COR-L47 (cell line): Measurements from ENCODE around the gene CSN3.
"Not testable (repeated sequence)": the region's sequence is repeated elsewhere in the genome, so short reads cannot be mapped to it uniquely, and the experiment has no call there.

Experiments used
- DNase-seq: peaks from one replicate; lab custom pipeline; 2025; lab: John Stamatoyannopoulos, UW

The CSN3 gene

GRCh38 chr4:70242297-70242696, at the start of gene CSN3:
TSS of gene CSN3 (plus strand) at chr4:70242597. CDS start at chr4:70244820, 2,223 bp downstream.
- not testable (repeated sequence) for DNase-seq

GRCh38 chr4:70192895-70193294, 49.5 kb upstream of the CSN3 start:
- DNase-seq = no peak

DNA sequence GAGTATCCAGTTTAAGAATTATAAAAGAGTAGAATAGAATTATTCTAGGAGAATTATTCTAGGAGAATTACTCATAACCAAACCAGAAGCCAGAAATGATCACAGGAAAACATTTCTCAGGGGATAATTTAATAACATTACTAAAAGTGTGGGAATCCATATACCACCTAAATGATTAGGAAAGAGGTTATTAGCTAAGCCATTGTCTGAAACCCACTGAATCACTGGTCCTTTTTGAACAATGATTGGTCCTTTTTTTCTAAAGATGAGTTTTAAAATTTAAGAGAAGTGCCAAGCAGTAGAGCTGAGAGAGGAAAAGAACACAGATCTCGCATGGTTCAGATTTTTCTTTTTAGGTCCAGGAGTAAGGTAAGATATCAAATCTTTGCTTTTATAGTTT, 47.0 kb upstream of the CSN3 start, which contains the start of gene ODAM:
Gene ODAM, plus strand, starts transcription at position 301 of the 400 bp plus-strand sequence. CDS start 819 bp downstream, outside the sequence.
- no peak for DNase-seq

DNA sequence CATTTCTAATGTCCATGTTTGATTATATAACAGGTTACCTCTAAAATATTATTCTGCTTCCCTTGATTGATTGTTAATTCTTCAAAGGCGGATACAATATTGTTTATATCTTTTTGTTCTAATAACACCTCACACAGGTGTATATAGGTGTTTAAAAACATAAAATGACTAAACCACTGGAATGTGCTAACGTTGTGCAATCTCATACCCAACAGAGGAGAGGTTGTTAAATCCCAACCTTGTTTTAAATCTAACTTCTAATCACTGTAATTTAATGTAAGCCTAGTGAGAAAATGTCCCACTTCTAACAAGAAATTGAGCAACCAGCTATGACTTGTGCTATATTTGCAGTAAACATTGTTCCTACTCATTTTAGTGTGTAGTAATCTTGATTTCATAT, 45.5 kb upstream of the CSN3 start:
- no peak for DNase-seq

DNA sequence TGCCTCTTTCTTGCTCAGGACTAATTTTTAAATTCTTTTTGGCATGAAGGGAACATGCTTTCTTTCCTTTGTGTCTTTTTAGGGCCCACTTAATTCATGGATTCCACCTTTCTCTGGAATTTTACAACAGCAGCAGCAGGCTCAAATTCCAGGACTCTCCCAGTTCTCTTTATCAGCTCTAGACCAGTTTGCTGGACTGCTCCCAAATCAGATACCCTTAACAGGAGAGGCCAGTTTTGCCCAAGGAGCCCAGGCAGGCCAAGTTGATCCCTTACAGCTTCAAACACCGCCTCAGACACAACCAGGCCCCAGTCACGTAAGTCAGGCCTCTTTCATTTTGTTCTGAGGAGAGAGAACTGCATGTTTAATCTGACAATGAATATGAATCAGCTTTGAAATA, 44.6 kb upstream of the CSN3 start:
- DNase-seq = no peak

DNA sequence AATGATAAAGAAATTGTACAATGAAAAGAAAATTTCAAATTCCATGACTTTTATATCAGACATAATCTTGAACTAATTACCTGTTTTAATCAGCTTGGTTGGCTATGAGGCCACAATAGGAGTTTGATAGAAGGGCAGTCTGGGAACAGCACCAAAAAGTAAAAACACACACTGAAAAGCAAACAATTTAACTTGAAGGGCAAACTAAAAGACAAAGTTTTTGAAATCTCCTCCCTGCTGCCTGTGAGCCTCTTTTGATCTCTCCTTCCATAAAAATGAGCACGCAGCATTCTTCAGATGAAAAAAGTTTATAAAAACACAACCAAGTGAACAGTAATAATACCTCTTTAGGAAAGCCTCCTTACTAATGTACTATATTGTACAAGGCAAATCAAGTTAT, 38.8 kb upstream of the CSN3 start:
- DNase-seq = no peak

GRCh38 chr4:70212752-70213151, 29.6 kb upstream of the CSN3 start:
- not testable (repeated sequence) for DNase-seq

DNA sequence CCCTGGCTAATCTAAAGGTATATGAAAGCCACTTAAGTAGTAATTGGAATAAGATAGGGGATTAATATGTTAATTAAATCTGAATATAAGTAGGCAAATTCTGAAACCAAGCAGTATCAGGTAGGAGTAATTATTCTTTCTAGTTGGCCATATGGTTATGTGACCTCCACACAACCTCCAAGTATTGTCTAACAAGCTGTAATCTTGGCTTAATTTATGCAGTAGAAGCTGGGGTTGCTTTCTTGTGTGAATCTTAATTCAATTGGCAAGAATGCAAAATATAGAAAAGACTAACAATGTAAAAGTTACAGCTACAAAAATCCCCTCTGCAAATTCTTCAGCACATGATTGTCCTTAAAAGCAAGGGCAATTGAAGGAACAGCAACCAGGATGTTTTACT, 26.3 kb upstream of the CSN3 start:
- not testable (repeated sequence) for DNase-seq

DNA sequence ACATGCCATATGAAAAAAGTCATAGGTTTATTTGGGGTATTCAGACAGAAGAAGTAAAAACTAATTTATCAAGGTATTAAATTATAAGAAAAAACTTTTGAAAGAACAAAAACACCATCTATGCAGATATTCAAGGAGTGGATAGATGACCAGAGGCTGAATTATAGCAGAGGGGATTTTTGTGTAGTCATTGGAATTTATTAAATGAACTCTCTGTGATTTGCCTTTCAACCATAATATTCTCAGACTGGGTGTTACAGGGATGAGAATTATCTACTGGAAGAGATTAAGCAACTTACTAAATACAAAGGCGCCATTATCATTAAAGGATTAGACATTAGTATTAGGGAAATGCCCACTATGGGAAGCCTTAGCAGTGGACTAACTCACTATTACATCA, 25.8 kb upstream of the CSN3 start:
- not testable (repeated sequence) for DNase-seq

- DNase-seq = not testable (repeated sequence)
Observed at GRCh38 chr4:70221389-70221788, 21.0 kb upstream of the CSN3 start.

GRCh38 chr4:70221818-70222217, 20.6 kb upstream of the CSN3 start:
- DNase-seq = not testable (repeated sequence)

DNA sequence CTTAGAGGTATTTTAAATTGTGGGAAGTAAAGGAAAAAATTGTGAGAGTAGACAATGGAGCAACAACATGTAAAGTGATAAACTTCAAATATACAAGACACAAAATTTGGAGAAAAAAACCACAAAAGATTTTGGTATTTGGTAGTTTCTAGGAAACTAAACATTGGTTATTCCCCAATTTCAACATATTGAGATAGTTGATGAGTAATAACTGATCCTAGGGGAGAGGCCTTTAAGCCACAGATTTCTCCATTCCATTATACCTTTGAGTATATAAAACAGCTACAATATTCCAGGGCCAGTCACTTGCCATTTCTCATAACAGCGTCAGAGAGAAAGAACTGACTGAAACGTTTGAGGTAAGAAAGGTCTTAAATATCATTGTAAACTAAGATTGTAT, 16.6 kb upstream of the CSN3 start, which contains the start of gene FDCSP:
Gene FDCSP, plus strand, starts transcription at position 301 of the 400 bp plus-strand sequence. CDS start 5,071 bp downstream, outside the sequence.
- DNase-seq = no peak

- no peak for DNase-seq
Observed at GRCh38 chr4:70236125-70236524, 6.3 kb upstream of the CSN3 start.

DNA sequence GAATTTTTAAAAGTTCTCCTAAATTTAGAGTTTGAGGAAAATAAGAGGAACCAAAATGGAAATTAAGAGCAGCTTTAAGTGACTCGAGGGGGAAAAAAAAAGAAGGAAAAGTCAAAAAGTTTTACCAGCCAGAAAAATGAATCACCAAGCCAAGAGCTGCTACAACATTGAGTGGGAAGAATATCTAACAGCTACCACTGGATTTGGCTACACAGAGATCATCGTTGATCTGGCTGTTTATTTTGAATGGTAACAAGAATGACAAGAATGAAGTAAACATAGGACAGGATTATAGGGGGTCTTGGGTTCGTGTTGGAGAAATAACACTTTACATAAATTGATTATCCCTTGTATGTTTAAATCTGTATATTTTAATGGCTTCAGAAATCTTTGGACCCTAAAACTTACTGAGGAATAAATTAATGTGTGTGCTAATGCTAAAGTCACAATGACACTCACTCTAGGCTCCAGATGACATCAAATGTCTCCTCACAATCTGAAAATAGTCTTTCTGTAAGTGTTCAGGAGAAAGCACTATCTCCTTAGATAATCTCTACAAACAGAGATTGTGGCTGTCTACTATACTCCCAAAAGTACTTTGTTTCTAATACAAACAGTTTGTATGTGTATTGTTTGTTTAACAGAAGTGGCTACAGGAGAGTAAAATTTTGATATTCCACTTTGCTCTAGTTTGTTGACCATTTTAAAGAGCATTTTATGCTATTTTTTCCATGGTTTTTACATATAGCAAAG, 3.1 kb upstream of the CSN3 start:
- DNase-seq = no peak

GRCh38 chr4:70239884-70240591, 2.4 kb upstream of the CSN3 start:
- DNase-seq = no peak

GRCh38 chr4:70243091-70243490, 694 bp downstream of the CSN3 start:
- DNase-seq = no peak

GRCh38 chr4:70251250-70251944, 9.0 kb downstream of the CSN3 start:
- DNase-seq = no peak

GRCh38 chr4:70251945-70252277, 9.5 kb downstream of the CSN3 start:
- DNase-seq = no peak

DNA sequence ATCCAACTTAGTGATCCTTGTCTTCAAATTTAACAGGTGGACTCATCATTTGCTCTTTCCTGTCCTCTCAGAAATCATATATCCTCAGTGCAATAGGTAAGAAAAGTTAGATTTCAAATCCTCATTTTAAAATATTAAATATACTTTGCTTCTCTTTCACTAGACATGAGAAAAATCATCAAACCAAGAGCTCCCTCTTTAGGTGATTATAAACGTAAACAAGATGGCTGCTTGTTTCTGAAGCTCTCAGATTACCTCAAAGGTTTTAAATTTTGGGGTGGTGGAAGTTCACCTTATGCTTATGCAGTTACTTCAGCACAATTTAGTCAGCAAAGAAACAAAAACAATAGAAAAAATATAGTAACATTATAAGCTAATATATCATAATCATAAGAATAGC, 27.3 kb downstream of the CSN3 start:
- DNase-seq = no peak

DNA sequence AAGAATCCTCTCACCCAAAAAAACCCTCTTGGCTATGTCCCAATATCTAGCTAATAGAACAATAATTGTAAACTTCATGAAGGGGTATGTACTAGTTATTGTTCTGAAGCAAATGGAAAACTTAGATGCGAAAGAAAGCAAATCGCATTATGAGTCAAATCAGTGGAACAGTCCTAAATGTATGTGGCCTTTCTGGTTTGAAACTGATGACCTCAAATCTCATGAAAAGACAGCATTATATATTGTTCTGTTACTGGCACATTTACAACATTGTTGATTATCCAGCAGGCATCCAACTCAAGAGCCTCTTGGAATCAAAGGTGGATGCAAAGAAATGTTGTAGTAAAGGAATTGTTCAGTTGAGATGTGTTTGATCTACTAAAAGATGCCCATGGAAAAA, 34.7 kb downstream of the CSN3 start:
- DNase-seq = no peak

DNA sequence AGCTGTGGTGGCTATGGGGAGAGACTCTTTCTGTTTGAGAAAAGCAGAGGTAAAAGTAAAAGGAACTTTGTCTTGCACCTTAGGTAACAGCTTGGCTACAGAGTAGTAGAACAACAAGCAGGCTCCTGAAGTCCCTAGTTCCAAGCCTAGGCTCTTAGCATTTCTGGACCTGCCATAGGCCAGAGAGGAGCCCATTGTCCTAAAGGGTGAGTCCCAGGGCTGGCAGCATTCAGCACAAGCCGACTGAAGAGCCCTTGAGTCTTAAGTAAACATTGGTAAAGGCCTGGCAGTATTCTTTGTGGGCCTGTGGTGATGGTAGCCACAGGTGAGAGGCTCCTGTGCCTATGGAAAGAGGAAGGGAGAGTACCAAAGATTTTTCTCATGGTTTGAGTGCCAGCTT, 38.2 kb downstream of the CSN3 start:
- no peak for DNase-seq

GRCh38 chr4:70288651-70289050, 46.3 kb downstream of the CSN3 start:
- DNase-seq = no peak

DNA sequence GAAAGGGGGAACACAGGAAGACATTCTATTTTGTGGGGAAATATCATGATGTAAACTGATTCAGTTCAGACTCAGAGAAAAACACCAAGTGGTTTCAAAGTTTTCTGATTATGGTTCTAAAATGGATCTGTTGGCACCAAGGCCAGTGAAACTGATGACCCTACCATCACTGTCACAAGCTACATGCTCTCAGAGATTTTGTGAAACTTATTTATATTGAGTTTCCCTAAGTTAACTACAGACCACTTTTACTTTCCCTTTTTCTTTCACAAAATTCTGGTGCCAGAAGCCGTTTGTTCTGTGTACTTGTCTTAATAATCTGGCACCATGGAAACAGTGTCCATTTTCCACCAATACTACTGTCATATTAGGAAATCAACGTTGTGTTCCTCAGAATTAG, 48.9 kb downstream of the CSN3 start:
- no peak for DNase-seq
